RPMI8226 (cell line): Measurements from ENCODE around the gene IGSF3.
A peak's percentile ranks its signal among the peaks of the same experiment; 100 is the strongest.
"Not testable (repeated sequence)": the region's sequence is repeated elsewhere in the genome, so short reads cannot be mapped to it uniquely, and the experiment has no call there.

ENCODE experiments used
- DNase-seq: peaks from one replicate; pipeline ENCODE4 v3.0.0-alpha.2; 2015

Gene IGSF3

GRCh38 chr1:116626915-116627314, 40.6 kb downstream of the IGSF3 start:
- not testable (repeated sequence) for DNase-seq

DNA sequence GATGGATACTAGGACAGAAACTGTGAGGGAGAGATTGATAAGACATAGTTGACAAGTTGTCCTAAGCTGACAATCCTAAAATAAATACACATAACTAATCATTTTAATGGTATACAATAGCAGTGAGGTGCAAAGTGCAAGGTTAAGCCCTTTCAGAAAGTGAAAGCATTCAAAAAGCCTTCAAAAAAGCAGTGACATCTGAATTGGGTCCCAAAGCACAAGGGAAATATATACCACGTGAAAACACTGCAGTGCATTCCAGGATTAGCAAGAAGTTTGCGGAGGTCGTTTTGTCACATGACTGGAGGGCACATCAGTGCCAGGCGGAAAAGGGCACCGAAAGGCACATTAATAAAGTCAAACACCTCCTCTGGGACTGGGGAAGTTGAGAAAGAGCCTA, 42.4 kb downstream of the IGSF3 start:
- not testable (repeated sequence) for DNase-seq

- DNase-seq, result no peak
Observed at GRCh38 chr1:116624040-116624439, 43.5 kb downstream of the IGSF3 start.

DNA sequence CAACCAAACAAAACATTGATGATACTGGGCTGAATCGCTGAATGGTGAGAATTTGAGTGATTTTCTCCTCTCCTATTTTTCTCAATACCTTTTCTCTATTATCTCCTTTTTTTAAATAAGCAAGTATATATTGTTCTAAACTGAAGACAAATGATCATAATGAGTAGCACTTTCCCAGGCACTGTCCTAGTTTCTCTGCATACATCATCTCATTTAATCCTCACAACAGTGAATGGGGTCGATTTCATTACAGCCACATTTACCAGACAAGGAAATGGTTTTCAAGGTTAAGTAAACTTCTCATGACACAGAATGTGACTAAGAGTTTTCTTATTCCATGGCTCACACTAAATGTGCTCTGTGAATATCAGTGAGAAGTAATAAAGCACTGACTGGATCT, 45.0 kb downstream of the IGSF3 start:
- not testable (repeated sequence) for DNase-seq

DNA sequence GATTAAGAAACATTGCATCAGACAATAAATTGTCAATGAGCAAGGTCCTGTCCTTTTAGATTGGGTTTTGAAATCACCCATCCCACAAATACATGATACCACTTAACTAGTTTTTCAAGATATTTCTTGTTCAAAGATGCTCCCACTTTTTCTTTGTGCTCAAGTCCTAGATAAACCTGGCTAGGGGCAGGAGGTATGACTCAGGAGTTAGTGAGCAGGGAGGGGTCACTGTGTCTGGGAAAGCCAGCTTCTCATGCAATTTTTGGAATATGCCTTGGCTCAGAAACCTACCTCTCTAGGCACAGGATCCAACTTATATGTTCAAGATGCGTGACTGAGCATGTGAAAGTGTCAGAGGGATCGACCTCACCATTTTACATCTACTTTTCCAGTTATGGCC, 45.8 kb downstream of the IGSF3 start:
- not testable (repeated sequence) for DNase-seq

- DNase-seq, result not testable (repeated sequence)
Observed at GRCh38 chr1:116620392-116620791, 47.1 kb downstream of the IGSF3 start.

- DNase-seq, result not testable (repeated sequence)
Observed at GRCh38 chr1:116619106-116619505, 48.4 kb downstream of the IGSF3 start.

DNA sequence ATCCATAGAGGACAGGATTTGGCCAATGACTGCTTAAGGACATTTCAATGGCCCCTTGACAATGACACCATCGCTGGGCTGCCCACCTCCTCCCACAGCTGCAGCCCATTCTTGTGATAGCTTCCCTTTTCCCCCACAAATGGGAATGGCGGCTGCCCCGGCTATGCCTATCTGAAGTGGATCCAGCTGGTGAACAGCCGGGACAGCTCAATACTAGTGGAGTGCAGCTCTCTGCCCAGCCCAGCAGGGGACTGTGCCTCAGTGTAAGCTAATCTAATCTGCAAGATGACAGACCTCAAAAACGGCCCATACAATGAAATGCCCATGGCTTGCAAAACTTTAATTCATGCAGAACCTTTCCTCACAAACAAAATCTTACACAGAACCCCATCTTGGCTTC, 49.7 kb downstream of the IGSF3 start:
- DNase-seq, result not testable (repeated sequence)

- DNase-seq, result not testable (repeated sequence)
Observed at GRCh38 chr1:116613825-116614224, 53.7 kb downstream of the IGSF3 start.

GRCh38 chr1:116609801-116610371, 57.6 kb downstream of the IGSF3 start:
- not testable (repeated sequence) for DNase-seq

- DNase-seq, result not testable (repeated sequence)
Observed at GRCh38 chr1:116608841-116609240, 58.7 kb downstream of the IGSF3 start.

GRCh38 chr1:116608151-116608550, 59.4 kb downstream of the IGSF3 start:
- DNase-seq, result not testable (repeated sequence)

DNA sequence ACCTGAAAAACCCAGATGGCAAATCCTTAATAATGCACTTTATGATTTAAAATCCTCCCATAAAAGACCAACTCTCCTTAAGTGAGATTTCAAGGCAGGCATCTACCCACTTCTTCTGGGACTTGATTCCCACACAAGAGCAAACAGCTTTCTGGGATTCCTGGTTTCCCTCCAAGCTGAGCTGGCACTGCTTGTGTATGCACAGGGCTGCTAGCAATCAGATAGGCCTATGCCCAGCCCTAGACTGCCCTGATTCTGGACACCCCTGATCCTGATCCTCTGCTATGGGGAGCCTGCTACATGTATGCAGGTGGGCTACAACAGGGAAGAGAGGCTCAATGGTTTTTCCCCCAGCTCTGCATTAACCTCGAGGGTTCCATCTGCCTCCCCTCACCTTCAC, 60.1 kb downstream of the IGSF3 start:
- DNase-seq, result not testable (repeated sequence)

- not testable (repeated sequence) for DNase-seq
Observed at GRCh38 chr1:116606067-116606466, 61.5 kb downstream of the IGSF3 start.

DNA sequence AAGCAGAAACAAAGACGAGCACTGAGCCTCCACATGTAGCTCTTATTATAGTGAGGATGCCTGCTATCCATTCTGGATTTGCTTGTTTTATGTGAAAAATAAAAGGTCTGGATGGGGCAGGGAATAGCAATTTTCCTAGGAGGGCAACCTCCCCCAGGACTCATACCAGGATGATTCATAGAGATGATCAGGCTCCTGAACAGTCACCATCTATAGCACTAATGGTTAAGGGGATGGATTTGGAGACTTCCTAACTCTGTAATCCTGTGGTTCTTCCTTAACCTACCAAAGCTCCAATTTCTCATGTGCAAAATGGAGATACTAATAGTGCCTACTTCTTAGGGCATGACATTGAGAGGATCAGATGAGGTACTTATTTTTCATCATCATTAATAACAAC, 62.2 kb downstream of the IGSF3 start:
- no peak for DNase-seq

DNA sequence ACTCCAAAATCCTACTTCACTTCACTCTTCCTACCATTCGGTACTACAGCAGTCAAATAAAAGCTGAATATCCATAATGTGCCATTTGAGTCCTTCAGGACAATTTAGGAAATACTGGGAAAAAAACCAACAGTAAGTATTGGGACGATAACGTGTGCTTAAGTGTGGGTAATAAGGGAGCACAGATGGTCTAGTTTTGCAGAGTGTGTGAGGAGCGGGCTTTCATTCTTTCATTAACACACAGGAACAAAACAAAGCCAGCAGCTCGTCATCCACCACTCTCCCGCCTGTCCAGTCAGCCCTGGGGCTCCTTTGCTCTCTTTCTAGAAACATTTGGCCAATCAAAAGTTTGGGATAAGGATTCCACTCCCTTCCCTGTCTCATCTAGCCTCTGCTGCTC, 63.1 kb downstream of the IGSF3 start:
- DNase-seq, result not testable (repeated sequence)

DNA sequence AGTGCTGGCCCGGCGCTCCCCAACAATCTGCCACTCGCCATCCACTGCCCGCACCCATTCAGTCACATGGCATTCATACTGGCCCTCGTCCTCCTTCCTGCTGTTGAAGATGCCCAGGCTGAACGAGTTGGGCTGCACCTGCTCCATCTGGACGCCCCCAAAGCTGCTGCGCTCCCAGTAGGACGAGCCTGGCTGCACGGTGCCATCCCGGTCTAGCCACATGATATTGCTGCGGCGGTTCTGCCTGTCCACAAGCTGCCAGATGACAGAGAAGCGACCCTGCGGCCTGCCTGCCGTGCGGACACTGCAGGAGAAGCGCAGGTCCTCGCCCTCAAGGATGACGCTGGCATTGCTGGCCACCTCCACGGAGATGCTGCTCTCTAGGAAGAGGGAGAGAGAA, 63.9 kb downstream of the IGSF3 start:
- not testable (repeated sequence) for DNase-seq

GRCh38 chr1:116599369-116599768, 68.2 kb downstream of the IGSF3 start:
- DNase-seq, result not testable (repeated sequence)

DNA sequence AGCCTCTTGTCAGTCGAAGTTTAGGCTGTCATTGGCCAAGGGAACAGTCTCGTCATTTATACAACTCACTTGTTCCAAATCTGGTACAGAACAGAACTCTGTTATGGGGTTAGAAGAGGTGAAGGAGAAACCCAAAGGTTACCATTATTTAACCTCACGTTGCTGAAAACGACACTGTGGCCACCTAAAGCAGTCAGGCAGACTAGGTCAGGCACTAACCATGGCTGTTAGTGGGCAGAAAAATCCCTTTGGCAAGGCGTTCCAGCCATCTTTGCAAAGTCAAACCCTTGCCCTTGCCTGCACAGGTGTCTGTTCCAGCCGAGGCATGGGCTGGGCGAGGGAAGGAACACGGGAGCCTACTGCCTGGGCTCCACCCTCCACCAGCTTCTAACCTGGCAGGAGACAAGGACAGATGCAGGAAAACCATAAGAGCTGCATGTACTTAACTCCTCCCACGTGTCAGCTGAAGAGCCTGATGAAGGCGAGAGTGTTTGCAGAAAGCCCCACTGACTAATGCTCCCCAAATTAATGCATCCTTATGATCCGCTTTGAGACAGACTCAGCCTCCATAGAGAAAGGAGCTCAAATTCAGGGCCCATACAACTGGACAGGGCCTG, 69.0 kb downstream of the IGSF3 start:
- not testable (repeated sequence) for DNase-seq

DNA sequence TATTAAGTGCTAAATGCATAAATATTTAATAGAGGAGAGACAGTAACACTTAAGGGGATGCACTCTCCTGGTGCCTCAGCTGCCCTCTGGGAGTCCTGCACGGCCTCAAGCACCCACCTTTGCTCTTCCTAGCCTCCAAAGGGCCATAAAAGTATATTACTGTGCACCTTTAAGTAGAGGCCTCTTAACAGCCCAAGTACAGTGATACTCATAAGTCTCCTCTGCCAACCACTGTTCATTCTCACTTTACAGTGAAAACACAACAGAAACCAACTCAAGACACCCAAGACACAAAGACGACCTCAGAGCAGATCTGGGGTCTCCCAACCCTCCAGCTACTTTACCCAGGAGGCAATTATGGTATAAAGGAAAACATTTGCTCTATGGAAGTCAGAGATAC, 70.1 kb downstream of the IGSF3 start:
- not testable (repeated sequence) for DNase-seq

GRCh38 chr1:116596742-116597307, 70.7 kb downstream of the IGSF3 start:
- DNase-seq, result not testable (repeated sequence)

DNA sequence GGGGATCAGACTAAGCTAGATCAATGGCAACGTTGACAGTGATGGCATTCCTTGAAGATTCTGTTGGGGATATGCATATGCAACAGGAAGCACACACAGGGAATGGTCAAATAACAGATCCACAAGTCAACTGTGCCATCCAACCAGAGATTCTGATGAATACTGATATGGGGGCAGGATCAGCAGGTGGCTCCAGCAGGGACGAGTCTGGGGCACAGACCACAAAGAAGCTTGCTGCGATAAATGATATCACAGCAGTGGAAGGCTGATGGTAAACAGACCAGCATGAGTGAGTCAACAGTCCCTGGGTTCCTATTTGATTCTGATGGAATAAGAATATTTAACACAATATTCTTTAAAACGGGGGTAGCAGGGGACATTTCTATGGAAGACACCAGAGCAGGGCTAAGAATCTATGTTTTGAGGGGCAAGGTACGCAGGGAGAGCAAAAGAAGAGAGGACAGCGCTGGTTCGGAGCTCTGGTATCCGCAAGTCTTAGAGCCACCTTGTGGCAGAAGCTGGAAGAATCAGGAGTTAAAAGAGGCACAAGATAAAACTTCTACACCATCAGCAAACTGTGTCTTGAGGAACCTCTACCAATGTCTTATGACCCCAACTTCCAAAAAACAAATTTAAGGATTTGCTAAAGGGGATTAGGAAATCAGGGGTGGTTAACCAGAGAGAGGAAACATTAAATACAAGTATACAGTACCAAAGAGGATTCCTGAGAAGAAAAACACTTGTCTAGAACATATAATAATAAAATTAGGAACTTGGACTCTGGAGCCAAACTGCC, 71.4 kb downstream of the IGSF3 start:
- DNase-seq, result peak; percentile 18

DNA sequence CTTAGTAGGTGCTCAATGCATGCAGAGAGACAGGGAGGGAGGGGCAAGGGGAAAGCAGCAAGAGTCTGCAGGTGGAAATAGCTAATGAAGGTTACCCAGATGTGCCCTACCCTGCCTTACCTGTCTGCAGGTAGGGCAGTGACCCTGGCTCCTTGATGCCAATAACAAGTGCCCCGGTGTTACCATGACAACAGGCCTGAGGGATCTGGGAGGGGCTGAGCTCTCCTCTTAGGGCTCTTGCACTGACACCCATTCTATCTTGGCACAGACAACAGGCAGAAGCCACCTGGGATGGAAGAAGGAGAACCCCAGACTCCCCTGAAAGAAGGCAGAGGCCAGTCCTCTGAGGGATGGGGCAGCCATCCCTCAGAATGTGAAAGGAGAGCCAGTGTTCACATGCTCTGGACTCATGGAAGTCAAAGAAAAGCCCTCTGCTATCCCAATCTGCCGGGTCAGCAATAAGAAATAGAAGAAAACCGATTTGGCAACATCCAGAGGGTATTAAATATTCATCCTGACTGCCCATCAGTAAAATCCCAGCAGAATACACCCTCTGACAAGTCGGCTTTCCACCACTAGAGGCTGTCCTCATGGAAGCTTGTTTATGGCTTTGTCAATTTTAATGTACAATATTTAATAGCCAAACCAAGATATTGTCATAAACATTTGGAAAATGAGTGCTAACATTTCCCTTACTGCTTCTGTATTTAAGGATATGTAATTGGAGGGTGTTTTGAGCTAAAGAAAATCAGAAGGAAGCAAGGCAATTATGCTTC, 72.3 kb downstream of the IGSF3 start:
- DNase-seq, result not testable (repeated sequence)
